ENCODE results near the gene CEP55.
"Not testable (repeated sequence)": the region's sequence is repeated elsewhere in the genome, so short reads cannot be mapped to it uniquely, and the experiment has no call there.

The CEP55 gene

GRCh38 chr10:93496322-93497041, at the start of gene CEP55:
Gene CEP55 (plus strand): TSS chr10:93496612. CDS start chr10:93500052, 3,440 bp downstream.
- DNase-seq = peak; percentile 98

- no peak for DNase-seq
Measured at GRCh38 chr10:93447019-93447418, 49.4 kb upstream of the CEP55 start.

DNA sequence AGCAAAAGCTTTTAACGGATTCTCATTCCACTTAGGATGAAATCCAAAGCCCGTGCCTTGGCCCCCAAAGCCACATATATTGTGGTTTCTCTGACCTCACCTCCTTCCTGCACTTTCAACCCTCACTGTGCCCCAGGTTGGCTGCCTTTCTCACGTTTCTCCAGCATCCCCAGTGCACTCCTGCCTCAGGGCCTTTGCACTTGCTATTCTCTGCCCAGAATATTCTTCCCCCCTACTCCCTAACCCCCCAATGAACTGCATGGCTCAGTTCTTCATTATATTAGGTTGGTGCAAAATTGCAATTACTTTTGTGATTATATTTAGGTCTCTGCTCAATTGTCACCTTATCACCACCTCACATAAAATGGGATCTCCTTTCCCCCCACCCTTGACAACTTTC, 48.4 kb upstream of the CEP55 start:
- DNase-seq = no peak

GRCh38 chr10:93451244-93451947, 45.0 kb upstream of the CEP55 start:
- no peak for DNase-seq

GRCh38 chr10:93452143-93452542, 44.3 kb upstream of the CEP55 start:
- DNase-seq = no peak

DNA sequence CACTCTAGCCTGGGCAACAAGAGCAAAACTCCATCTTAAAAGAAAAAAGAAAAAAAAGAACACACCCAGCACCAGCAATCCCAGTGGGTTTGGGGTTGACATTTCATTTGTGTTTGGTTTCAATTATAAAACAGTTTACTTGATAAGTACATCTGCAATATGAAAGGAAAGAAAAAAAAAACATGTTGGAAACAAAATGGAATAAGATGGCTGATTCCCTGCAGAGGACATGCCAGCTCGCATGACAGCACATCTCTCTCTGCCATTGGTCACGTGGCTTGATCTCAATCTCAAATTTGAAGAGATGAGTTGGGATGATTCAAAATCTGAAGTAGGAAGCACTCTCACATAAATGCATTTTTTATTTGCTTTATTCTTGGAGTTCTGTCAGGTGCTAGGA, 42.3 kb upstream of the CEP55 start:
- no peak for DNase-seq

DNA sequence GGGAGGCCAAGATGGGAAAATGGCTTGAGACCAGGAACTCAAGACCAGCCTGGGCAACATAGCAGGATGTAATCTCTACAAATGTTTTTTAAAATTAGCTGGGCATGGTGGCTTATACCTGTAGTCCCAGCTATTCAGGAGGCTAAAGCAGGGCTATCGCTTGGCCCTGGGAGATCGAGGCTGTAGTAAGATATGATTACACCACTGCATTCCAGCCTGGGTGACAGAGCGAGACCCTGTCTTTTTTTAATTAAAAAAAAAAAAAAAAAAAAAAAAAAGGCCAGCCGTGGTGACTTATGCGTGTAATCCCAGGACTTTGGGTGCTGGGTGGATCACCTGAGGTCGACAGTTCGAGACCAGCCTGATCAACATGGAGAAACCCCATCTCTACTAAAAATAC, 41.7 kb upstream of the CEP55 start:
- DNase-seq = no peak

- no peak for DNase-seq
Measured at GRCh38 chr10:93456480-93456879, 39.9 kb upstream of the CEP55 start.

DNA sequence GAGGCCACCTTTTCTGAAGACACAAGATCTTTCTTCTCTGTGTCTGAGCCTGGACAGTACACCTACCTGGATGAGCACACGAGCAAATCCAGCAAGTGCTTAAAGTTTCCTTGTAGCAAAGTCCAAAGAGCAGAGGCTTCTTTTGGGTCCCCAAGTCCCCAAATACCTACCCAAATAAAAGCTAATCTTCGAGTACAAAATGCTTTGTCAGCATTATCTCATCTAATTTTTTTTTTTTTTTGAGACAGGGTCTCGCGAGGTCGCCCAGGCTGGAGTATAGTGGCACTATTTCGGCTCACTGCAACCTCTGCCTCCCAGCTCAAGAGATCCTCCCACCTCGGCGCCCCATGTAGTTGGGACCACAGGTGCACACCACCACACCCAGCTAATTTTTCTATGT, 38.9 kb upstream of the CEP55 start:
- no peak for DNase-seq

DNA sequence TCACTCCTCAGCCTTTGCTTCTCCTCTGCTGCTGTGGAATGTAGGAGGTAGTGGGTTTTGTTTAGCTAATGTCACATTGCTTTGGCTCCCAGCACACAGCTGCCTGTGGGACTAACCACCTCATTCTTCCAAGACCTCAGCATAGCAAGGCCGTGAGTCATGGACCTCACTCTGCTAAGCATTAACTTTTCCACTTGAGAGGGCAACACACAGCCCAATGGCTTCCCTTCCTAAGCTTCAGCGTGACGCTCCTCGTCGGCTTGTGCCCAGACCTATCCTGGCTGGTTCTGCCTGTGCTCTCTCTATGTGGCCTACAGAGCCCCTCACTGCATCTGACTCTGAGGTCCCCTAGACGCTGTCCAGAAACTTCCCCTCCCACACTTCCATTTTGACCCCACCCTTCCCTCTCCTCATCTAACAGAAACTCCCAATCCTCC, 37.6 kb upstream of the CEP55 start:
- DNase-seq = peak; percentile 92

GRCh38 chr10:93459466-93459865, 36.9 kb upstream of the CEP55 start:
- DNase-seq = no peak

- no peak for DNase-seq
Measured at GRCh38 chr10:93461109-93461806, 35.2 kb upstream of the CEP55 start.

GRCh38 chr10:93461807-93462178, 34.6 kb upstream of the CEP55 start:
- no peak for DNase-seq

GRCh38 chr10:93462371-93462770, 34.0 kb upstream of the CEP55 start:
- no peak for DNase-seq

GRCh38 chr10:93462881-93463280, 33.5 kb upstream of the CEP55 start:
- DNase-seq = no peak

DNA sequence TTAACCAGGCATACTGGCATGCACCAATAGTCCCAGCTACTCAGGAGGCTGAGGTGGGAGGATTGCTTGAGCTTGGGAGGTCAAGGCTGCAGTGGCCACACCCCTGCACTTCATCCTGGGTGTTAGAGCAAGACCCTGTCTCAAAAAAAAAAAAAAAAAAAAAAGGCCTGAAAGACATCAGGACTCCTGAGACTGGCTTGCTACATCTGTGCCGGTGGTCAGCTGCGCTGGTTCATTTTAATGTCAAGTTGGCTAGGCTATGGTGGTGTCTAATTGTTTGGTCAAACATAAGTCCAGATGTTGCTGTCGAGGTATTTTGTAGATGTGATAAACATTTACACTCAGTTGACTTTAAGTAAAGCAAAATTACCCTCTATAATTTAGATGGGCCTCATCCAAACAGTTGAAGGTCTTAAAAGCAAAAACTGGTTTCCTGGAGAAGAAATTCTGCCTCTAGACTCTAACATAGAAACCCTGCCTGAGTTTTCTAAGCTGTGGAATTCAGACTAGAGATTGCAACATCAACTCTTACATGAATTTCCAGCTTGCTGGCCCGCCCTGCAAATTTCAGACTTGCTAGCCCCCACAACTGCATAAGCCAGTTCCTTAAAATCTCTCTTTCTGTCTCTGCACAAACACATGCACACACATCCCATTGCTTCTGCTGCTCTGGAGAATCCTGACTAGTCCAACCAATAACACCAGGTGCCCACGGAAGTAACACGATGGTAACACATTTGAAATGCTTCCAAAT, 32.5 kb upstream of the CEP55 start:
- no peak for DNase-seq

- no peak for DNase-seq
Measured at GRCh38 chr10:93464776-93465388, 31.5 kb upstream of the CEP55 start.

DNA sequence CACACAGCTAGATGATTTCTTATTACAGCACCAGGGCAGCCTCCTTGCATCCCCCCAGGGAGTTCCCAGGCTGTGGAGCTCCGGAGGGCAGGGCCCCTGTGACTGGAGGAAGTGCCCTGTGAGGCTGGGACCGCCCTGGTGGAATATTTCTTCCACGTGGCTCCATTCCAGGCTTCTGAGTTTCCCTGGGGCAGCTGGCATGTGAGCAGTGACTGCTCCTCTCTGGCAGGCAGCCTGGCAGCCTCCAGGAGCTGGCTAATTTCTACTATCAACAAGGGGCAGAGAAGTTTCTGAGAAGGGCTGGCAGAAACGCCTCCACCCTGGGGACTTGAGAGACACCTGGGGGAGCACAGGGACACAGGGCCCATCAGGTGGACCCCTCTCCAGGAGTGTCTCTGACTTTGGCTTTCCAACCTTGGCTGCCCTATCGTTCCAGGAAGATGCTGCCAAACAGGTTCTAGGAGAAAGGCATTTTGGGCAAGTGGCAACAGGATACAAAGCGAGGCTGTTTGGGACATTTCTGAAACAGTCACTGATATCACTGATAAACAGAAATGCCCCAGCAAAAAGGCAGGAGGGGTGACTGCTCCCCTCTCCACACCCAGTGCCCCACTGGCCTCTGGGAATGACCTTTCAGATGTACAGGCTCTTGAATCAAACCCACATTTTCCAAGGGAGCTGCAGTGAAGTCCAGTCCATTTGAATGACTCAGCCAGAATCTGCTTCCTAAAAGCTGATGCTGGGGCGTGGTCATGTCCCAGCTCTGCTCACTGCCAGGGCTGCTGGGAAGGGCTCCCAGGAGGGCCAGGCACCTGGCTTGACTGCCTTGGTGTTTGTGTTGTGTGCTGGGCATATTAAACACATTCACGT, 30.4 kb upstream of the CEP55 start:
- peak; percentile 79 for DNase-seq

GRCh38 chr10:93467635-93468034, 28.8 kb upstream of the CEP55 start:
- not testable (repeated sequence) for DNase-seq

DNA sequence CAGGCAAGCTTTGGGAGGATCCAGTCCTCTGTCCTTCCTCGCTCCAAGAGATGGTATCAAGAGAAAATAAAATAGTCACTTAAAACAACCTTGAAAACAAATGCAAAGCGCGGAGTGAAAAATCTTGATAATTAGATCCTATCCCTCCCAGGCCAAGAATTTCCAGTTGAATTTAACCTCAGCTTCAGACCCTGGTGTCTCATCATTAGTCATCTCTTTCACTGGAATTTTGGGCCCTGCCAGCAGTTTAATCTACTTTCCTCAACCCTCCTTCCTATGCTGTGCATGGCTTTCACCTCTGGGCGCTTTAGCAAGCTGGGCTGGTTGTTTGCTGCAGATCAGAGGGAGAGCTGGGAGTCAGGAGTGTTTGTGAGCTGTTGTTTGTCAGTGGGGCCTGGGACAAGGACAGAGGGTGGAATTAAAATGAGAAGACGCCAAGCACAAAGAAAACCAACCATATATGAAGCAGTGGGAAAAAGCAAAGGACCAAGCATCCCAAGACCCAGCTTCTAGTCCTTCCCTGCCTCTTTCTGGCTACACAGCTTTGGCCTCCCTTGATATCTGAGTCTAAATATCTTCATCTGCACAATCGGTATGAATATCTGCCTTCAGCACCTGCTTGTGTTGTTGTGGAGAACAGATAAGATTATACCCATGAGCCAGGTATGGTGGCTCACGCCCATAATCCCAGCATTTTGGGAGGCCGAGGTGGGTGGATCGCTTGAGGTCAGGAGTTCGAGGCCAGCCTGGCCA, 27.8 kb upstream of the CEP55 start:
- DNase-seq = no peak

DNA sequence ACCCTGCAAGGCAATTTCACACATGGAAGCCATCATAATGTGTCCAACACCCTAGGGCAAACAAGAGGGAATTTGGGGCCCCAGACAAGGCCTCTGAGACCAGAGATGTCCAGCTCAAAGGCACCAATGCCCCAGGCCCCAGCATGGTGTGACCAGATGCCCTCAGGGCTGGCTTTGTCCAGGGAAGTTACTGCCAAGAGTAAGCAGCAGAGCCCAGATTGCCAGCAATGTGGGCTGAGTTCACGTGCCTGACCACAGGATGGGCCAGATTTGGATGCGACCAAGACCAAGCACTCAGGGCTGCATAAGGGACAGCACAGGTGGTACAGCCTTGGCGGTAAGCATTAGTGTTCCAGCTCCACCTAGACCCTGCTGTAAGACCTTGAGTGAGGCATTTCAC, 27.0 kb upstream of the CEP55 start:
- DNase-seq = no peak
